ENCODE results near the gene GALNT6.

The GALNT6 gene

GRCh38 chr12:51379571-51379970, 11.6 kb downstream of the GALNT6 start:
- DNase-seq: no peak

- DNase-seq: no peak
Measured at GRCh38 chr12:51378749-51379148, 12.5 kb downstream of the GALNT6 start.

GRCh38 chr12:51377099-51377984, 13.9 kb downstream of the GALNT6 start:
- DNase-seq: no peak

GRCh38 chr12:51374856-51375255, 16.4 kb downstream of the GALNT6 start:
- DNase-seq: no peak

- no peak for DNase-seq
Measured at GRCh38 chr12:51374361-51374760, 16.8 kb downstream of the GALNT6 start.

GRCh38 chr12:51373187-51373586, 18.0 kb downstream of the GALNT6 start:
- DNase-seq: no peak

GRCh38 chr12:51372021-51372420, 19.2 kb downstream of the GALNT6 start:
- DNase-seq: no peak

- DNase-seq: no peak
Measured at GRCh38 chr12:51371295-51371953, 19.8 kb downstream of the GALNT6 start.

- DNase-seq: no peak
Measured at GRCh38 chr12:51370667-51371066, 20.5 kb downstream of the GALNT6 start.

GRCh38 chr12:51369581-51369980, 21.6 kb downstream of the GALNT6 start:
- no peak for DNase-seq

GRCh38 chr12:51368640-51369517, 22.3 kb downstream of the GALNT6 start:
- no peak for DNase-seq

GRCh38 chr12:51365276-51365675, 25.9 kb downstream of the GALNT6 start:
- no peak for DNase-seq

- DNase-seq: no peak
Measured at GRCh38 chr12:51364001-51364400, 27.2 kb downstream of the GALNT6 start.

GRCh38 chr12:51362747-51363342, 28.4 kb downstream of the GALNT6 start:
- DNase-seq: no peak

- DNase-seq: no peak
Measured at GRCh38 chr12:51362307-51362706, 28.9 kb downstream of the GALNT6 start.

- DNase-seq: no peak
Measured at GRCh38 chr12:51361161-51362016, 29.8 kb downstream of the GALNT6 start.

- no peak for DNase-seq
Measured at GRCh38 chr12:51360315-51360714, 30.9 kb downstream of the GALNT6 start.

GRCh38 chr12:51359851-51360250, 31.4 kb downstream of the GALNT6 start:
- DNase-seq: no peak

- DNase-seq: no peak
Measured at GRCh38 chr12:51358496-51358895, 32.7 kb downstream of the GALNT6 start.

GRCh38 chr12:51357374-51358047, 33.7 kb downstream of the GALNT6 start:
- no peak for DNase-seq

GRCh38 chr12:51351913-51352532, 39.2 kb downstream of the GALNT6 start:
- DNase-seq: peak; percentile 31

Measured in NCI-H1694 treated with DMSO at 0.1 percent for 48 hours (cell line).